HG03064 (cell line): ENCODE results near the gene MBD3L3.
"Not testable (repeated sequence)": the region's sequence is repeated elsewhere in the genome, so short reads cannot be mapped to it uniquely, and the experiment has no call there.

Source experiments
- ATAC-seq: cut with Tn5 transposase; IDR thresholded peaks from one replicate; pipeline ENCODE4 v1.9.1; 2021; ENCODE audit warnings: low read depth; ENCODE audit not compliant: unreplicated experiment

The MBD3L3 gene

DNA sequence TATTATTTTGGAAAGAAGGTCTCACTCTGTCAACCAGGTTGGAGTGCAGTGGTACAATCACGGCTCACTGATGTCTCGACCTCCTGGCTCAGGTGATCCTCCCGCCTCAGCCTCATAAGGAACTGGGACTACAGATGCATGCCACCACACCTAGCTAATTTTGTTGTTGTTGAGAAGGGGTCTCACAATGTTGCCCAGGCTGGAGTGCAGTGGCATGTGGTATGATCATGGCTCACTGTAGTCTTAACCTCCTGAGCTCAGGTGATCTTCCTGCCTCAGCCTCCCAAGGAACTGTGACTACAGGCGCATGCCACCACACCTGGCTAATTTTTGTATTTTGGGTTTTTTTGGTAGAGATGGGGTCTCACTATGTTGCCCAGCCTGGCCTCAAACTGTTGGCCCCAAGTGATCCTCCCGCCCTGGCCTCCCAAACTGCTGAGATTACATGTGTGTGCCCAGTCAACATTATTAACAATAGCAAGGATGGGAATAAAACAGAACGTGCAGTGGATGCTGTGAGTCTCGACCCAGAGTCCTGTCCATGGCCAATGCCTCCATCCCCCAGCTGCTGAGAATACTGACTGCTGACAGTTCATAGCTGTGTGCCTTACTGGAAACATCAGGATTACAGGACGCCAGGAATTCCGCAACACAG lies 5.4 kb upstream of the MBD3L3 start:
- no peak for ATAC-seq

DNA sequence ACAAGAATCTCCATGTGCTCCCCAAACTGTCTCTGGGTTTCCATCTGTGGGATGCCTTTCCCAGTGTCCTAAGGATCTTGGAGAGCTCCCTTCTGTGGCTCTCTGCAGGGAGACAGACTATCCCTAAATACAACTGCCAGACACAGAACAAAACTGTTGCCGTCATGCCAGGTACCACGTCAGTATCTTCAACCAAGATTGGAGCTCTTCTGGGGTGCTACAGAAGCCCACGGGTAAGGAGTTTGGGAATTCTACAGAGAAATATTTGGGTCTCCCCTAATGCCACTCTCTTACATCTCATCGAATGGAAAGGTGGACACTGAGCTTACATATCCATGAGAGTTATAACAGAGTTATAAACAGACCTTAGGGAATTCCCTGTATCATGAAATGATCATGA lies 4.9 kb upstream of the MBD3L3 start:
- ATAC-seq = no peak

DNA sequence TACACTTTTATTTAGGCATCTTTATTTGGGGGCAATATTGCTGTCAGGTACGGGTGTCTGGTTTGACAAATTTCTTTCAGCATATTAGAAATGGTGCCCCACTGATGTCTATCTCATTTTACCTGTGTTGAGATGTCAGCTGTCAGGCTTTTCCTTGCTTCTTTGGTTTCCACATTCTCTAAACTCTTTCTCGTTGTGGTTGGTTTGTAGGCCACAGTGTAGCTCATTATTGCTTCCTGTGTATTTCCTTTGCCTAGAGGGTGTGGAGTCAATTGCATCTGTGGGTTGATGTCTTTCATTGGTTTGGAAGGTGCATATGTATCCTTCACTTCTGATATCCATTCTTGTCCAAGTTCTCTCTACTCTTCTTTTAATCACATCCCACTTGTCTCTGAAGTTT lies 1.5 kb upstream of the MBD3L3 start:
- not testable (repeated sequence) for ATAC-seq

DNA sequence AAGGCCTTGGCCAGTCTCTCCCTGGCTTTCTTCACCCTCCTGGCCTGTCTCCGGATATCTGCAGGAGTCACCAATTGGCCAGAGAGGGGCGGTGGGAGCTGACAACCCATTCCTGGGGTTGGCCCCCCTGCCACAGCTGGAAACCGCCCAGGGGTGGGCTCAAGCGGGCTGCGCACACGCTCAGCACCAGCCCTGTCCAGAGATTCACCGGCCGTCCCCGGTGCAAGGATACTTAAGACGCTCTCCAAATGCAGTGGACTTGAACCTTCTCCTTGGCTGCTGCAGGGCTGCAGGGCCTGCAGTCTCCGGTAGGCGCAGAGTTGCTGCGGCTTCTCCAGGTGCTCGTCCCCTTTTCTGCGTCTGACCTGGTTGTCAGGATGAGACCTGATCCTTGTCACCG lies 2.1 kb downstream of the MBD3L3 start:
- not testable (repeated sequence) for ATAC-seq

DNA sequence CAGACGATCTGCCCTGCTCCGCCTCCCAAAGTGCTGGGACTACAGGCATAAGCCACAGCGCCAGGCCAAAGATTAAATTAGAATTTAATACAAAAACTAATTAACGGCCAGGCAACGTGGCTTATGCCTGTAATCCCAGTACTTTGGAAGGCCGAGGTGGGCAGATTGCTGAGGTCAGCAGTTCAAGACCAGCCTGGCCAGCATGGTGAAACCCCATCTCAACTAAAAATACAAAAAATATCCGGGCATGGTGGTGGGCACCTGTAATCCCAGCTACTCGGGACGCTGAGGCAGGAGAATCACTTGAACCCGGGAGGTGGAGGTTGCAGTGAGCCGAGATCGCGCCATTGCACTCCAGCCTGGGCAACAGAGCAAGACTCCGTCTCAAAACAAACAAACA lies 2.8 kb downstream of the MBD3L3 start:
- not testable (repeated sequence) for ATAC-seq

DNA sequence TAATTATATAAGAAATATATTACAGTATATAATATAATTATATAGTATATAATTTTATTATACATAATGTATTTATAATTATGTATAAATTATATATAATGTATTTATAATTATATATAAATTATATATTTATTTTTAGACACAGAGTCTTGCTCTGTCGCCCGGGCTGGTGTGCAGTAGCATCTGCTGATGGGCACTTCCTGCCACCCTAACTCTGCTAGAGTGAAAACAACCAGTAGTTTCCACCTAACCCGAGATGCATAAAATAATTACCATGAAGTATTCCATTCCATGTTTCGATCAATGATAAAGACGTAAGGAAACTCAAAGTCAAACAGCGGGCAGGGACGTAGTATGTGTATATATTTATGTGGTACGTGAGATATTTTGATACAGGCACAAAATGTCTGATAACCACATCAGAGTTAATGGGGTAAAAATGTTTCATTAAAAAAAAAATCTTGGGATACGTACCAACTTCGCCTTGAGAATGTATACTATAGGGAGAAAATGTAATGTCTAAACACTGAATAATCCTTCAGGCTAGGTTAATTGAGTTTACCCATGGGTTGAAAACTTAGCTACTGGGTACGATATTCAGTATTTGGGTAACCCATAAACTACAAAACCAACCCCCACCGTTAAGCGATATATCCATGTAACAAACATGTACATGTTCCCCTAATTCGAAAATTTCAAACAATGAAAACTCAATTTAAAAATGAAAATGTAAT lies 3.7 kb downstream of the MBD3L3 start:
- ATAC-seq = not testable (repeated sequence)

DNA sequence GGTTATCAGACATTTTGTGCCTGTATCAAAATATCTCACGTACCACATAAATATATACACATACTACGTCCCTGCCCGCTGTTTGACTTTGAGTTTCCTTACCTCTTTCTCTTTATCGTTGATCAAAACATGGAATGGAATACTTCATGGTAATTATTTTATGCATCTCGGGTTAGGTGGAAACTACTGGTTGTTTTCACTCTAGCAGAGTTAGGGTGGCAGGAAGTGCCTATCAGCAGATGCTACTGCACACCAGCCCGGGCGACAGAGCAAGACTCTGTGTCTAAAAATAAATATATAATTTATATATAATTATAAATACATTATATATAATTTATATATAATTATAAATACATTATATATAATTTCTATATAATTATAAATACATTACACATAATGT lies 5.6 kb downstream of the MBD3L3 start:
- not testable (repeated sequence) for ATAC-seq

DNA sequence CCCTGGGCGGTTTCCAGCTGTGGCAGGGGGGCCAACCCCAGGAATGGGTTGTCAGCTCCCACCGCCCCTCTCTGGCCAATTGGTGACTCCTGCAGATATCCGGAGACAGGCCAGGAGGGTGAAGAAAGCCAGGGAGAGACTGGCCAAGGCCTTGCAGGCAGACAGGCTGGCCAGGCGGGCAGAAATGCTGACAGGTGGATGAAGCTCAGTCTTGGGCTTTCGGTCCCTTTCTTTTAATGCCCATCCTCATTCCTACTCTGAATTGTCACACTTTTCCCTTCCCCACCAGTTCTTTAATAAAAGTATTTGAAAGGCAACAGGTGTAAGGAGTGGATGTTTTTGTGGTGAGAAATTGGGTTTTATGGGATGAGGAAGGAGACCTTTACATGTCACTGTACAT lies 7.1 kb downstream of the MBD3L3 start:
- ATAC-seq = not testable (repeated sequence)

DNA sequence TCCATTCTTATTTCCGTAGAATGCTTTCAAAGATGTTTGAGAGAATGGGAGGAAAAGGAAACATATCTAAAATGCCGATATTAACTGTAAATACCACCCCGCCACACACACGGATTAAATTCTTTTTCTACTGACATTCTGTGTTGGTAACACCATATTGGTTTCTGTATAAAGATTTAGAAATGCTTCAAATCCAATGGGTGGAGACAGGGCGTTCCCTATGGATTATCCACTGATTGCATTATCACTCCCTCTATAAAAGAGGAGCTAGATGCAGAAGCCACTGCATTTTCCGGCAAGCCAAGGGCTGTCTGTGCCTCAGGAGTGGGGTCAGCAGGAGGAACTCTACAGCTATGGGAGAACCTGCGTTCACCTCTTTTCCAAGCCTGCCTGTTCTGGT lies 9.5 kb downstream of the MBD3L3 start, which contains the start of gene MBD3L2:
Gene MBD3L2 (plus strand): TSS at position 301 of the 400 bp plus-strand sequence. CDS start 53 bp downstream, at position 354.
- ATAC-seq = not testable (repeated sequence)

DNA sequence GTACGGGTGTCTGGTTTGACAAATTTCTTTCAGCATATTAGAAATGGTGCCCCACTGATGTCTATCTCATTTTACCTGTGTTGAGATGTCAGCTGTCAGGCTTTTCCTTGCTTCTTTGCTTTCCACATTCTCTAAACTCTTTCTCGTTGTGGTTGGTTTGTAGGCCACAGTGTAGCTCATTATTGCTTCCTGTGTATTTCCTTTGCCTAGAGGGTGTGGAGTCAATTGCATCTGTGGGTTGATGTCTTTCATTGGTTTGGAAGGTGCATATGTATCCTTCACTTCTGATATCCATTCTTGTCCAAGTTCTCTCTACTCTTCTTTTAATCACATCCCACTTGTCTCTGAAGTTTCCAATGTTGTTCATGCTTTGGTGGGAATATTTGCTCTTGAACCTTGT lies 16.9 kb downstream of the MBD3L3 start:
- not testable (repeated sequence) for ATAC-seq

DNA sequence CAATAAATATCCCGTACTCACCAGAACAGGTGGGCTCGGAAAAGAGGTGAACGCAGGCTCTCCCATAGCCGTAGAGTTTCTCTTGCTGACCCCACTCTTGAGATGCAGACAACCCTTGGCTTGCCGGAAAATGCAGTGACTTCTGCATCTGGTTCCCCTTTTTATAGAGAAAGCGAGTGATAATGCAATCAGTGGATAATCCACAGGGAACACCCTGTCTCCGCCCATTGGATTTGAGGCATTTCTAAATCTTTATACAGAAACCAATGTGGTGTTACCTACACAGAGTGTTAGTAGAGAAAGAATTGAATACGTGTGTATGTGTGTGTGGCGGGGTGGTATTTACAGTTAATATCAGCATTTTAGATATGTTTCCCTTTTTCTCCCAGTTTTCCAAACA lies 18.4 kb downstream of the MBD3L3 start, which contains the start of gene MBD3L4:
Gene MBD3L4 (minus strand): TSS at position 101 of the 400 bp plus-strand sequence. CDS start 35 bp downstream, at position 66.
- ATAC-seq = not testable (repeated sequence)

DNA sequence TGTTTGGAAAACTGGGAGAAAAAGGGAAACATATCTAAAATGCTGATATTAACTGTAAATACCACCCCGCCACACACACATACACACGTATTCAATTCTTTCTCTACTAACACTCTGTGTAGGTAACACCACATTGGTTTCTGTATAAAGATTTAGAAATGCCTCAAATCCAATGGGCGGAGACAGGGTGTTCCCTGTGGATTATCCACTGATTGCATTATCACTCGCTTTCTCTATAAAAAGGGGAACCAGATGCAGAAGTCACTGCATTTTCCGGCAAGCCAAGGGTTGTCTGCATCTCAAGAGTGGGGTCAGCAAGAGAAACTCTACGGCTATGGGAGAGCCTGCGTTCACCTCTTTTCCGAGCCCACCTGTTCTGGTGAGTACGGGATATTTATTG lies 28.2 kb downstream of the MBD3L3 start, which contains the start of gene MBD3L5:
Gene MBD3L5 (plus strand): TSS at position 301 of the 400 bp plus-strand sequence. CDS start 34 bp downstream, at position 335.
- not testable (repeated sequence) for ATAC-seq

DNA sequence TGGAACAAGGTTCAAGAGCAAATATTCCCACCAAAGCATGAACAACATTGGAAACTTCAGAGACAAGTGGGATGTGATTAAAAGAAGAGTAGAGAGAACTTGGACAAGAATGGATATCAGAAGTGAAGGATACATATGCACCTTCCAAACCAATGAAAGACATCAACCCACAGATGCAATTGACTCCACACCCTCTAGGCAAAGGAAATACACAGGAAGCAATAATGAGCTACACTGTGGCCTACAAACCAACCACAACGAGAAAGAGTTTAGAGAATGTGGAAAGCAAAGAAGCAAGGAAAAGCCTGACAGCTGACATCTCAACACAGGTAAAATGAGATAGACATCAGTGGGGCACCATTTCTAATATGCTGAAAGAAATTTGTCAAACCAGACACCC lies 29.7 kb downstream of the MBD3L3 start:
- ATAC-seq = not testable (repeated sequence)

DNA sequence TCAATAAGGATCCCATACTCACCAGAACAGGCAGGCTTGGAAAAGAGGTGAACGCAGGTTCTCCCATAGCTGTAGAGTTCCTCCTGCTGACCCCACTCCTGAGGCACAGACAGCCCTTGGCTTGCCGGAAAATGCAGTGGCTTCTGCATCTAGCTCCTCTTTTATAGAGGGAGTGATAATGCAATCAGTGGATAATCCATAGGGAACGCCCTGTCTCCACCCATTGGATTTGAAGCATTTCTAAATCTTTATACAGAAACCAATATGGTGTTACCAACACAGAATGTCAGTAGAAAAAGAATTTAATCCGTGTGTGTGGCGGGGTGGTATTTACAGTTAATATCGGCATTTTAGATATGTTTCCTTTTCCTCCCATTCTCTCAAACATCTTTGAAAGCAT lies 37.1 kb downstream of the MBD3L3 start, which contains the start of gene MBD3L2B:
Gene MBD3L2B (minus strand): TSS at position 101 of the 400 bp plus-strand sequence. CDS start 34 bp downstream, at position 67.
- ATAC-seq = not testable (repeated sequence)

DNA sequence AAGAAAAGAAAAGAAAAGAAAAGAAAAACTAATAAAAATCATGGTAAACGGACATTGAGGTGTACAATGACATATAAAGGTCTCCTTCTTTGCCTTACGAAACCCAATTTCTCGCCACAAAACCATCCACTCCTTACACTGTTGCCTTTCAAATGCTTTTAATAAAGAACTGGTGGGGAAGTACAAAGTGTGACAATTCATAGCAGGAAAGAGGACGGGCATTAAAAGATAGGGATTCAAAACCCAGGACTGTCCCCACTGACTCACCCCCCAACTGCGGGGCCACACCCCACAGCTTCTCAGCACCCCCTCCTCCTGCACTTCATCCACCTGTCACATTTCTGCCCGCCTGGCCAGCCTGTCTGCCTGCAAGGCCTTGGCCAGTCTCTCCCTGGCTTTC lies 39.6 kb downstream of the MBD3L3 start:
- no peak for ATAC-seq

DNA sequence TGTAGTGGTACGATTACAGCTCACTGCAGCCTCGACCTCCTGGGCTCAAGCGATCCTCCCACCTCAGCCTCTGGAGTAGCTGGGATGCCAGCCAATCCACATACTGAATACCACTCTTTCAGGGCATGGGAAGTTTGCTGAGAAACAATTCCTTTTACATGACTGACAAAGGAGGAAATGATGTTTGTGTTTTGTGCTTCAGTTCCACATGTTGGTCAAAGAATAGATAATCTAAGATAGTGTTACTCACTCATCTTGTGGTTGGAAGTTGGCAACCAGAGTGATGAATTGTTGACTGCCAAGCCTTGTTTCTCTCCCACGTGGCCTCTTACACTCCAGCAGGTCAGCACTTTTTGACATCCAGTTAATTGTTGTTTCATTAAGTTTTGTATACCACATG lies 44.8 kb downstream of the MBD3L3 start:
- ATAC-seq = no peak

DNA sequence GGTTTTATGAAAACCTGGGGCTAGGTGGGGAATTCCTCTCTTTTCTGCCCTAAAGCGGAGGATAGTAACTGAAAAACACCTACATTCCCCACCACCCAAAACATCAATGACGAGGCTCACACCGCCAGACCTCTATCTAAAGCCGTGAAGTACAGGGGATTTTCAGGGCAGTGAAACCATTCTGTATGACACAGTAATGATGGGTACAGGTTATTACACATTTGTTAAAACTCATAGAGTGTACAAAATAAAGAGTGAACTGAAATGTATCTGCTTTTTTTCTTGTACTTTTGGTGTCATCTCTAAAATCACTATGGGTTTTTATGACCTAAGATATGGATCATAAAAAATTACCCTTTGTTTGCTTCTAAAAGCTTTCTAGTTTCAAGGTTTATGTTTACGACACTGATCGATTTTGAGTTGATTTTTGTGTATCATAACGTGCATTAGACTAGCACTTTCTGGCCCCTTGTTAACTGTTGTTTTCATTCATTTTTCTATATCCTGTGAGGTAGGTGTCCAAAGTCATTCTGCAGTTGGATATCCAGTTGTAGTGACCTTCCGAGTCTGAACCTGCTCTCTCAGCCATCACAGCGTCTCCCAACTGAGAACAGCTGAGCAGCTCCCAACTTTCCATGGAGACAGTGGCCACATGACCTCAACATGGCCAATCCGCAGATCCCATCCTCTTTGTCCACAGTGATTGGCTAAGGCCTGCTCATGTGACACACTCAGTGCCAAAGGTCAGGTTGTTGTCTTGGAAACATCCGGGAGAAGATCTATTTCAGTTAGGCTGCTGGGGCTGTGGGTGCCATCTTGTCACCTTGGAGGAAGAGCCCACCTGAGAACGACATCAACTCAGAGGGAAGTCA lies 47.5 kb downstream of the MBD3L3 start:
- ATAC-seq = no peak

DNA sequence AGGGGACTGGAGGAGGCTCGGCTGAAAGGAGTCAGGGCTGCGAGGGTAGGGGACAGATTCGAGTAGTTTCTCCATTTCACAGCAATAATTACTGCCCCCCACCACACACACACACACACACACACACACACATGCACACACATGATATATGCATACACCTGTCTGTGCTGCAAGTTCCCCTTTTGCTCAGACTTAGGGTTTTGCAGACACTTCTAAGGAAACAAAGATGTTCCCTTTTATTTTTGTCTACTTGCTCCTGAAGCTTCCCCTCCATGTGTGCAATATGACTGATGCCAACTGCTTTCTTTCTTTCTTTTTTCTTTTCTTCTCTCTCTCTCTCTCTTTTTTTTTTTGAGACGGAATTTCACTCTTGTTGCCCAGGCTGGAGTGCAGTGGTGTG lies 50.6 kb downstream of the MBD3L3 start:
- no peak for ATAC-seq
